ENCODE results near the gene PSEN2.
"Not testable (repeated sequence)": the region's sequence is repeated elsewhere in the genome, so short reads cannot be mapped to it uniquely, and the experiment has no call there.

The PSEN2 gene

GRCh38 chr1:226870401-226871279 lies at the start of gene PSEN2:
TSS of gene PSEN2 (plus strand) at chr1:226870616. CDS start at chr1:226881908, 11,292 bp downstream.
- Histone ChIP-seq H3K9me3 (ENCODE audit: control insufficient read depth, insufficient read depth, low read length) (no peaks in the 10 kb centered on the region), H3K9ac (ENCODE audit: low read depth, low read length) (peak within 1 kb of the TSS; percentile 90), H3K36me3 (ENCODE audit: insufficient read depth, low read length) (no peaks in the 10 kb centered on the region), H3K4me1 (ENCODE audit: insufficient read depth, low read length) (peaks cover 23% of the 10 kb centered on the region; the same call in 1 of the 2 replicates)

DNA sequence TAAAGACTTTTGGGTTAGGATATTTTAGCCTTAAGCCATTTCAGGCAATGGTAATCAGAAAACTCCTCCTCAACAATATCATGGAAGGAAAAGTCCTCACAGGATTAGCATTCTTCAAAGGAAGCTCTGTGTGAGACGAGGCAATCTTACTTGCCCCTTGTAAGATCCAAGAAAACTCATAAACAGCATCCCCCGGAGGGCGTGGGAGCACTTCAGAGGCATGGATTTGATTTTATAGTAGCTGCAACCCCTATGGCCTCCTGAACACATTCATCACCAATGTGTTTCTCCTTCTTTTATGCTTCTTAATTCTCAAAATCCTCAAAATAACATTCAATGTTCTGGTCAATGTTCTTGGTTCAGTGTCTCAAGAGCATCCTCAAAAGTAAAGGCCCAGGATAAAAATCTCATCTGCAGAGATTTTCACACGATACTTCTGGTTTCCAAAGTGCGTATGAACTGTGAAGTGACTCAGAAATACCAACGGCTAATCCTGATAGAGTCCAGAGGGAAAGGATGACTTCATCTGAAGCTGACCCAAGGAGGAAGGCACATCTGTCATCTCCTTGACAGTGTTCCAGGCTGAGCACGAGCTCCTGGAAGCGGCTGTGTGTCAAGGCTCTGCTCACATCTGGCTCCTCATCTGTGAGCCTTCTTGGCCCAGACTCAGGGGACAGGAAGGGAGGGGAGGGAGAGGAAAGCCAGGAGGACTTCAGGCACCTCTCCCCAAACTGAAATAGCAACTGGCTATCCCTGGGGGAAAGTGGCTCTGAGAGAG lies 49.3 kb upstream of the PSEN2 start:
- no peak overlapping the region for H3K9ac ChIP-seq (ENCODE audit: low read depth, low read length)
- no peaks in the 10 kb centered on the region for H3K4me1 ChIP-seq (ENCODE audit: insufficient read depth, low read length)
- H3K9me3 ChIP-seq (ENCODE audit: control insufficient read depth, insufficient read depth, low read length): no peaks in the 10 kb centered on the region; the same call in 1 of the 2 replicates

GRCh38 chr1:226821719-226822085 lies 48.7 kb upstream of the PSEN2 start:
- Histone ChIP-seq H3K9me3 (ENCODE audit: control insufficient read depth, insufficient read depth, low read length) (no peaks in the 10 kb centered on the region; the same call in 1 of the 2 replicates), H3K9ac (ENCODE audit: low read depth, low read length) (no peak overlapping the region), H3K4me1 (ENCODE audit: insufficient read depth, low read length) (no peaks in the 10 kb centered on the region), H3K36me3 (ENCODE audit: insufficient read depth, low read length) (no peaks in the 10 kb centered on the region)

More for the DNA sequence above, 49.3 kb upstream of the PSEN2 start:
- H3K36me3 ChIP-seq (ENCODE audit: insufficient read depth, low read length): no peaks in the 10 kb centered on the region

- H3K4me1 ChIP-seq (ENCODE audit: insufficient read depth, low read length): peaks cover 4% of the 10 kb centered on the region
- H3K36me3 ChIP-seq (ENCODE audit: insufficient read depth, low read length): no peaks in the 10 kb centered on the region
- H3K9me3 ChIP-seq (ENCODE audit: control insufficient read depth, insufficient read depth, low read length): no peaks in the 10 kb centered on the region
- no peak overlapping the region for H3K9ac ChIP-seq (ENCODE audit: low read depth, low read length)
Measured at GRCh38 chr1:226823643-226824042, 46.8 kb upstream of the PSEN2 start.

- peaks cover 4% of the 10 kb centered on the region for H3K4me1 ChIP-seq (ENCODE audit: insufficient read depth, low read length)
- no peaks in the 10 kb centered on the region for H3K9me3 ChIP-seq (ENCODE audit: control insufficient read depth, insufficient read depth, low read length)
- H3K9ac ChIP-seq (ENCODE audit: low read depth, low read length): no peak overlapping the region
- H3K36me3 ChIP-seq (ENCODE audit: insufficient read depth, low read length): no peaks in the 10 kb centered on the region
Measured at GRCh38 chr1:226825037-226825745, 45.2 kb upstream of the PSEN2 start.

DNA sequence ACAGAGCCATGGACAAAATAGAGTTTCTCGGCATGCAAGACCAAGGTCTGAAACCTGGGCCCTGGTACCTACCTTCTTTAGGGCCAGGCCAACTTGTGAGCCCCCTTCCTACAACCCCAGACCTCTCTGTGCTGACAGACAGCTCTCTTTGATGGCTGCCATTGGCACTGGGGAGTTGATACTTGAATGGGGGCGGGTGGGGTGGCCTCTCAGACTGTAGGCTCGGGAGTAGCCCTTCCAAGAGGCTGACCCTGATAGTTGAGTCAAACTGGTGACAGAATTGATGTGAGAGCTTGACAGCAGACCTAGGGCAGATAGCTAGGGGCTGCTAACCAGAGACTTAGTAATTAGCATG lies 44.7 kb upstream of the PSEN2 start:
- H3K9me3 ChIP-seq (ENCODE audit: control insufficient read depth, insufficient read depth, low read length): no peaks in the 10 kb centered on the region
- H3K36me3 ChIP-seq (ENCODE audit: insufficient read depth, low read length): no peaks in the 10 kb centered on the region
- H3K9ac ChIP-seq (ENCODE audit: low read depth, low read length): no peak overlapping the region
- H3K4me1 ChIP-seq (ENCODE audit: insufficient read depth, low read length): peaks cover 4% of the 10 kb centered on the region

- Histone ChIP-seq H3K36me3 (ENCODE audit: insufficient read depth, low read length) (no peaks in the 10 kb centered on the region), H3K4me1 (ENCODE audit: insufficient read depth, low read length) (peaks cover 4% of the 10 kb centered on the region), H3K9ac (ENCODE audit: low read depth, low read length) (no peak overlapping the region), H3K9me3 (ENCODE audit: control insufficient read depth, insufficient read depth, low read length) (no peaks in the 10 kb centered on the region)
Measured at GRCh38 chr1:226826479-226827261, 43.7 kb upstream of the PSEN2 start.

DNA sequence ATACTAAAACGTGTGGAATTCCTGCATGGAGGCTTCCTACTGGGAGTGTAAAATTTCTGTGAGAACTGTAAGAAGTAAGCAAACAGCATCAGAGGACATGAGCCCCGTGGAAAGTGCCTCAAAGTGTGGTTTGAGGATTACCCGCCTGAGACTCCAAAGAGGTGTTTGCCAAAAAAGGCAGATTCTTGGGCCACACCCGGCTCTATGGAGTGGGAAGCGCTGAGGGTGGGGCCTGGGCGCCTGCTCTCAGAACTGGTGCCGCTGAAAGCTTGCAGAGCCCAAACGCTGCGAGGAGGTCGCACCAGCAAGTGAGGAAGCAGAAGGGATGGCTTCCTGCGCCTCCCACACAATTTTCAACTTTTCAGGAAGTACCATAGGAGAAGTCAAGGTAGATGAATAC lies 43.0 kb upstream of the PSEN2 start:
- Histone ChIP-seq H3K4me1 (ENCODE audit: insufficient read depth, low read length) (peaks cover 4% of the 10 kb centered on the region), H3K9ac (ENCODE audit: low read depth, low read length) (peak overlapping the region; percentile 28; the same call in 1 of the 2 replicates), H3K36me3 (ENCODE audit: insufficient read depth, low read length) (no peaks in the 10 kb centered on the region), H3K9me3 (ENCODE audit: control insufficient read depth, insufficient read depth, low read length) (no peaks in the 10 kb centered on the region)

- H3K9me3 ChIP-seq (ENCODE audit: control insufficient read depth, insufficient read depth, low read length): 0 out of 2 replicates have a peak, but pooled peaks cover 4% of the 10 kb centered on the region
- H3K4me1 ChIP-seq (ENCODE audit: insufficient read depth, low read length): peaks cover 4% of the 10 kb centered on the region
- no peaks in the 10 kb centered on the region for H3K36me3 ChIP-seq (ENCODE audit: insufficient read depth, low read length)
- H3K9ac ChIP-seq (ENCODE audit: low read depth, low read length): peak overlapping the region; percentile 28; the same call in 1 of the 2 replicates
Measured at GRCh38 chr1:226827968-226828513, 42.4 kb upstream of the PSEN2 start.

DNA sequence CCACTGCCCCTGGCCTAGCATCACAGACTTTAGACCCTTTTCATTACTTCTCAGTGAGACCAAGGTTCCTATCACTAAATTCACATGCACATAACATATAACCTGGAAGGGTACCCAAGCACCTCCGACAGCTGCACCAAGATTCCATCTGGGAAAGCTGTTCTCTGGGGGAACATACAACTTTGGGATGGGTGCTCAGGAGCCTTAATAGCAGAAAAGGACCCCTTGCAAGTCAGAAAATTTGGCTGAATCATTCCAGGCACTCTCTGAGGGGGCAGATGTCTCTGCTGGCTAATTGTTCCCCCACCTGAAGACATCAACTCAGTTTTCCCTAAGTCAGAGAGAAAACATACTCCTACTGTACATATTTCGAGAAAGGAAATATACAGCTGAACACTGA lies 41.3 kb upstream of the PSEN2 start:
- no peaks in the 10 kb centered on the region for H3K36me3 ChIP-seq (ENCODE audit: insufficient read depth, low read length)
- H3K4me1 ChIP-seq (ENCODE audit: insufficient read depth, low read length): peaks cover 4% of the 10 kb centered on the region
- 0 out of 2 replicates have a peak, but pooled peaks cover 4% of the 10 kb centered on the region for H3K9me3 ChIP-seq (ENCODE audit: control insufficient read depth, insufficient read depth, low read length)
- H3K9ac ChIP-seq (ENCODE audit: low read depth, low read length): no peak overlapping the region

GRCh38 chr1:226831953-226832352 lies 38.5 kb upstream of the PSEN2 start:
- peaks cover 4% of the 10 kb centered on the region for H3K9me3 ChIP-seq (ENCODE audit: control insufficient read depth, insufficient read depth, low read length)
- peaks cover 4% of the 10 kb centered on the region for H3K4me1 ChIP-seq (ENCODE audit: insufficient read depth, low read length)
- no peak overlapping the region for H3K9ac ChIP-seq (ENCODE audit: low read depth, low read length)
- H3K36me3 ChIP-seq (ENCODE audit: insufficient read depth, low read length): no peaks in the 10 kb centered on the region

DNA sequence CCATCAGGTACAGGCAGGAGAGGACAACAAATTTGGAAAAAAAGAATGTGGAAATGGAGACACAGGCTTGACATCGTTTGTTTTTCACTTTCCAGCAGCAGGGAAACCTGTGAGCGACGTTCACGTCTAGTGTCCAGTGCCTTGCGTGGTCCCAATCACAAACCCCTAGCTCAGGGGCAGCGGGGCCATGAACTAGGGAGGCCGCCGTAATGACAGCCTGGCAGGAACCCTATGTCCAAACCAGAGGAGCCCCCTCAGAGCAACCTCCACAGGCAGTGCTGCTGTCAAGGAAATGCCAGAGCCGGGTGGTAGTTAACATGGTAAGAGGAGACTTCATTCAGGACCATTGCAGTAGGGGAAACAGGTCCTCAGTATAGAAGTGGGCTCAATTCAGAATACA lies 37.8 kb upstream of the PSEN2 start:
- Histone ChIP-seq H3K9ac (ENCODE audit: low read depth, low read length) (no peak overlapping the region), H3K4me1 (ENCODE audit: insufficient read depth, low read length) (peaks cover 3% of the 10 kb centered on the region), H3K36me3 (ENCODE audit: insufficient read depth, low read length) (no peaks in the 10 kb centered on the region), H3K9me3 (ENCODE audit: control insufficient read depth, insufficient read depth, low read length) (peaks cover 4% of the 10 kb centered on the region)

DNA sequence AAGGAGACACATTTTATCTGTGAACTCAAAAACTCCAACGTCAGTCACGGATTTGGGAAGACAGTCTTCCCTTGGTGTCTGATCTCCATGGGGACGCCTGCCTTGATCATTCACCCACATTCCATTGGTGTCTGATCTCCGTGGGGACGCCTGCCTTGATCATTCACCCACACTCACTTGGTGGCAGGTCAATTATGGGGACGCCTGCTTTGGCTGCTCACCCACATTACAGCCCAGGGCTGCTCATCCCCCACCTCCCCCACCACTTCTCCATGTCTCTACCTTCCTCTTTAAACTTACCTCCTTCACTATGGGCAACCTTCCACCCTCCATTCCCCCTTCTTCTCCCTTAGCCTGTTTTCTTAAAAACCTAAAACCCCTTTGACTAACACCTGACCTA lies 36.2 kb upstream of the PSEN2 start:
- H3K36me3 ChIP-seq (ENCODE audit: insufficient read depth, low read length); H3K9ac ChIP-seq (ENCODE audit: low read depth, low read length); H3K9me3 ChIP-seq (ENCODE audit: control insufficient read depth, insufficient read depth, low read length): not testable (repeated sequence)
- H3K4me1 ChIP-seq (ENCODE audit: insufficient read depth, low read length): peaks cover 14% of the 10 kb centered on the region
